SK-N-SH (cell line): ENCODE results near the gene ANP32A.

ENCODE experiments used
- CHD2 ChIP-seq: fragments of 150-350 bp; IDR thresholded peaks from 2 replicates; pipeline ENCODE4 v1.6.1; 2018; ENCODE audit warnings: low read length; ENCODE audit not compliant: partially characterized antibody
- EZH2phosphoT487 ChIP-seq: fragments of 200-600 bp; sonication (generic); IDR thresholded peaks from 2 replicates; pipeline ENCODE4 v1.6.1; 2017; ENCODE audit warnings: low read depth, mixed run types, mild to moderate bottlenecking, antibody characterized with exemption, moderate library complexity, borderline replicate concordance
- JUND ChIP-seq: IDR thresholded peaks from 2 replicates; pipeline ENCODE4 v1.4.0; 2012
- POLR2AphosphoS5 ChIP-seq: IDR thresholded peaks from 2 replicates; pipeline ENCODE4 v1.6.1; 2012; ENCODE audit warnings: low read depth, low read length
- RAD21 ChIP-seq: IDR thresholded peaks from 2 replicates; pipeline ENCODE4 v1.6.1; 2012; ENCODE audit warnings: mild to moderate bottlenecking, low read length
- YY1 ChIP-seq: IDR thresholded peaks from 2 replicates; pipeline ENCODE4 v1.4.0; 2012; ENCODE audit warnings: low read depth, mild to moderate bottlenecking
- TF ChIP-seq, protein P1 (sequence below): fragments of 200-600 bp; sonication (generic); IDR thresholded peaks from 2 replicates; pipeline ENCODE4 v1.6.1; 2017; ENCODE audit warnings: antibody characterized with exemption, mild to moderate bottlenecking, moderate library complexity
- TF ChIP-seq, protein P2 (sequence below): IDR thresholded peaks from 2 replicates; pipeline ENCODE4 v1.4.0; 2012; ENCODE audit warnings: low read depth, borderline replicate concordance
- TF ChIP-seq, protein P3 (sequence below): IDR thresholded peaks from 2 replicates; pipeline ENCODE4 v1.4.0; 2012; ENCODE audit warnings: low read depth, borderline replicate concordance

DNA sequence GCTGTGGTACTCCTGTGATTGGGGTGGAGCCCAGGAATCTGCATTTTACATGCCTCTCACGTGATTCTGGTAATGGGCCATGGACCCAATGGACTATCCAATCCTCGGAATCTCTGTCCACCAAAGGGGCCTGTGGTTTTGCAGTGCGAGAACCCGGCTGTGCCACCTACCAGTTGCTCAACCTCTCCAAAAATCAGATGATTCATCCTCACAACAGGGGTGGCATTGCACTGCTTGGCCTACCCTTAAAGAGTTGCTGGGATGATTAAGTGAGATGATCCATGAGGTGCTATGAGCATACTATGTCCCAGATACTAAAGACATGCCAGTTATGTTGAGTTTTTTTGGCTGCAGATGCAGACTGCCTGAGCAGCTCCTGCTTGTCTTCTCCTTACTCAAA is 5.1 kb downstream of the ANP32A start:
- TF ChIP-seq, protein P1, sequence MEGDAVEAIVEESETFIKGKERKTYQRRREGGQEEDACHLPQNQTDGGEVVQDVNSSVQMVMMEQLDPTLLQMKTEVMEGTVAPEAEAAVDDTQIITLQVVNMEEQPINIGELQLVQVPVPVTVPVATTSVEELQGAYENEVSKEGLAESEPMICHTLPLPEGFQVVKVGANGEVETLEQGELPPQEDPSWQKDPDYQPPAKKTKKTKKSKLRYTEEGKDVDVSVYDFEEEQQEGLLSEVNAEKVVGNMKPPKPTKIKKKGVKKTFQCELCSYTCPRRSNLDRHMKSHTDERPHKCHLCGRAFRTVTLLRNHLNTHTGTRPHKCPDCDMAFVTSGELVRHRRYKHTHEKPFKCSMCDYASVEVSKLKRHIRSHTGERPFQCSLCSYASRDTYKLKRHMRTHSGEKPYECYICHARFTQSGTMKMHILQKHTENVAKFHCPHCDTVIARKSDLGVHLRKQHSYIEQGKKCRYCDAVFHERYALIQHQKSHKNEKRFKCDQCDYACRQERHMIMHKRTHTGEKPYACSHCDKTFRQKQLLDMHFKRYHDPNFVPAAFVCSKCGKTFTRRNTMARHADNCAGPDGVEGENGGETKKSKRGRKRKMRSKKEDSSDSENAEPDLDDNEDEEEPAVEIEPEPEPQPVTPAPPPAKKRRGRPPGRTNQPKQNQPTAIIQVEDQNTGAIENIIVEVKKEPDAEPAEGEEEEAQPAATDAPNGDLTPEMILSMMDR, result no peak
- TF ChIP-seq CHD2 (no peak), EZH2phosphoT487 (no peak), YY1 (no peak), POLR2AphosphoS5 (no peak), RAD21 (no peak), JUND (no peak)
- TF ChIP-seq, protein P2, sequence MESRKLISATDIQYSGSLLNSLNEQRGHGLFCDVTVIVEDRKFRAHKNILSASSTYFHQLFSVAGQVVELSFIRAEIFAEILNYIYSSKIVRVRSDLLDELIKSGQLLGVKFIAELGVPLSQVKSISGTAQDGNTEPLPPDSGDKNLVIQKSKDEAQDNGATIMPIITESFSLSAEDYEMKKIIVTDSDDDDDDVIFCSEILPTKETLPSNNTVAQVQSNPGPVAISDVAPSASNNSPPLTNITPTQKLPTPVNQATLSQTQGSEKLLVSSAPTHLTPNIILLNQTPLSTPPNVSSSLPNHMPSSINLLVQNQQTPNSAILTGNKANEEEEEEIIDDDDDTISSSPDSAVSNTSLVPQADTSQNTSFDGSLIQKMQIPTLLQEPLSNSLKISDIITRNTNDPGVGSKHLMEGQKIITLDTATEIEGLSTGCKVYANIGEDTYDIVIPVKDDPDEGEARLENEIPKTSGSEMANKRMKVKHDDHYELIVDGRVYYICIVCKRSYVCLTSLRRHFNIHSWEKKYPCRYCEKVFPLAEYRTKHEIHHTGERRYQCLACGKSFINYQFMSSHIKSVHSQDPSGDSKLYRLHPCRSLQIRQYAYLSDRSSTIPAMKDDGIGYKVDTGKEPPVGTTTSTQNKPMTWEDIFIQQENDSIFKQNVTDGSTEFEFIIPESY, result no peak
- TF ChIP-seq, protein P3, sequence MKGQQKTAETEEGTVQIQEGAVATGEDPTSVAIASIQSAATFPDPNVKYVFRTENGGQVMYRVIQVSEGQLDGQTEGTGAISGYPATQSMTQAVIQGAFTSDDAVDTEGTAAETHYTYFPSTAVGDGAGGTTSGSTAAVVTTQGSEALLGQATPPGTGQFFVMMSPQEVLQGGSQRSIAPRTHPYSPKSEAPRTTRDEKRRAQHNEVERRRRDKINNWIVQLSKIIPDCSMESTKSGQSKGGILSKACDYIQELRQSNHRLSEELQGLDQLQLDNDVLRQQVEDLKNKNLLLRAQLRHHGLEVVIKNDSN, result no peak
